HFFc6 (cell line): ENCODE results near the gene KIFAP3. TPM values are rescaled to one million over a fixed set of nuclear protein-coding genes. Genes with fewer than 3 reads are reported as not detected.

Experiments used
- DNase-seq: peaks from one replicate; pipeline ENCODE4 v3.0.0-alpha.2; 2018
- H3K27ac Mint-ChIP-seq: 2 replicates; pipeline ENCODE4 v1.8.0; 2020; ENCODE audit warnings: mild to moderate bottlenecking, mixed read lengths
- H3K27me3 Mint-ChIP-seq: 2 replicates; pipeline ENCODE4 v1.8.0; 2021; ENCODE audit warnings: mild to moderate bottlenecking, moderate library complexity, mixed read lengths; ENCODE audit not compliant: insufficient read depth
- H3K36me3 Mint-ChIP-seq: 2 replicates; pipeline ENCODE4 v1.8.0; 2021; ENCODE audit warnings: low read depth, mixed read lengths
- H3K4me1 Mint-ChIP-seq: 2 replicates; pipeline ENCODE4 v1.8.0; 2020; ENCODE audit warnings: low read depth, mixed read lengths
- H3K4me3 Mint-ChIP-seq: 2 replicates; pipeline ENCODE4 v1.8.0; 2020; ENCODE audit warnings: mild to moderate bottlenecking, moderate library complexity, mixed read lengths
- H3K9me3 Mint-ChIP-seq: 2 replicates; pipeline ENCODE4 v1.8.0; 2020; ENCODE audit warnings: mild to moderate bottlenecking, mixed read lengths
- CTCF ChIP-seq: fragments of 200-600 bp; sonication (generic); IDR thresholded peaks from 2 replicates; pipeline ENCODE4 v1.5.0; 2021; ENCODE audit warnings: antibody characterized with exemption, mild to moderate bottlenecking
- total RNA-seq, 6 experiments: library from RNA; stranded (reverse); fragmentation: NEBNext Ultra II Directional; extraction: Animal tissue kit (Norgen Biotek cat#: 25700); gene quantifications; 2 replicates in 1 of 6; 3 replicates in 5 of 6; pipeline ENCODE4 v1.2.3, GENCODE V29; 2021

Gene KIFAP3
- total RNA-seq, 6 experiments from 2014 or later, result 21.4 to 26.1 (median 23.4) TPM

GRCh38 chr1:169933984-169934725, 140.3 kb downstream of the KIFAP3 start:
- H3K4me1 Mint-ChIP-seq, result peaks cover 27% of the 10 kb centered on the region

GRCh38 chr1:169931795-169932231, 142.7 kb downstream of the KIFAP3 start:
- Mint-ChIP-seq H3K27ac (peak overlapping the region; percentile 47), H3K27me3 (no peaks in the 10 kb centered on the region; the same call in 1 of the 2 replicates), H3K9me3 (no peaks in the 10 kb centered on the region), H3K4me1 (peaks cover 33% of the 10 kb centered on the region), H3K36me3 (no peaks in the 10 kb centered on the region), H3K4me3 (0 out of 2 replicates have a peak overlapping the region, but pooled peaks have one; percentile 1)
- DNase-seq, result peak; percentile 50
- no peak for TF ChIP-seq CTCF

More at GRCh38 chr1:169933984-169934725, 140.3 kb downstream of the KIFAP3 start:
- Mint-ChIP-seq H3K36me3 (no peaks in the 10 kb centered on the region), H3K4me3 (no peak overlapping the region; the same call in 1 of the 2 replicates), H3K27ac (no peak overlapping the region), H3K9me3 (no peaks in the 10 kb centered on the region), H3K27me3 (no peaks in the 10 kb centered on the region; the same call in 1 of the 2 replicates)
- DNase-seq, result no peak
- TF ChIP-seq CTCF, result no peak

GRCh38 chr1:169929210-169929526, 145.3 kb downstream of the KIFAP3 start:
- DNase-seq, result no peak
- peak; percentile 61 for TF ChIP-seq CTCF
- peaks cover 41% of the 10 kb centered on the region for H3K4me1 Mint-ChIP-seq
- H3K27ac Mint-ChIP-seq, result no peak overlapping the region
- H3K27me3 Mint-ChIP-seq, result no peaks in the 10 kb centered on the region; the same call in 1 of the 2 replicates
- no peaks in the 10 kb centered on the region for H3K36me3 Mint-ChIP-seq
- H3K4me3 Mint-ChIP-seq, result no peak overlapping the region
- H3K9me3 Mint-ChIP-seq, result no peaks in the 10 kb centered on the region

GRCh38 chr1:169928438-169929209, 145.9 kb downstream of the KIFAP3 start:
- DNase-seq, result peak; percentile 66
- Mint-ChIP-seq H3K36me3 (no peaks in the 10 kb centered on the region), H3K4me1 (peaks cover 36% of the 10 kb centered on the region), H3K9me3 (no peaks in the 10 kb centered on the region), H3K27ac (no peak overlapping the region), H3K27me3 (no peaks in the 10 kb centered on the region; the same call in 1 of the 2 replicates), H3K4me3 (no peak overlapping the region)
- peak; percentile 91 for TF ChIP-seq CTCF

- H3K4me3 Mint-ChIP-seq, result 0 out of 2 replicates have a peak overlapping the region, but pooled peaks have one; percentile 23
- peak; percentile 28 for DNase-seq
- no peaks in the 10 kb centered on the region for H3K27me3 Mint-ChIP-seq
- peaks cover 20% of the 10 kb centered on the region for H3K4me1 Mint-ChIP-seq
- H3K36me3 Mint-ChIP-seq, result no peaks in the 10 kb centered on the region
- TF ChIP-seq CTCF, result no peak
- no peaks in the 10 kb centered on the region for H3K9me3 Mint-ChIP-seq
- no peak overlapping the region for H3K27ac Mint-ChIP-seq
Measured at GRCh38 chr1:169925505-169926482, 148.7 kb downstream of the KIFAP3 start.
